ENCODE measurements around the gene REPIN1.
A peak's percentile ranks its signal among the peaks of the same experiment; 100 is the strongest.
"Not testable (repeated sequence)": the region's sequence is repeated elsewhere in the genome, so short reads cannot be mapped to it uniquely, and the experiment has no call there.

The REPIN1 gene

GRCh38 chr7:150378115-150378852 is 9.7 kb downstream of the REPIN1 start:
- DNase-seq: no peak

GRCh38 chr7:150378853-150379440 is 10.3 kb downstream of the REPIN1 start, which contains the start of gene ZNF775:
TSS of gene ZNF775 (plus strand) at chr7:150379330. CDS start at chr7:150388471, 9,141 bp downstream.
- DNase-seq: peak; percentile 78

- DNase-seq: no peak
Measured at GRCh38 chr7:150379441-150380379, 11.1 kb downstream of the REPIN1 start.

- DNase-seq: no peak
Measured at GRCh38 chr7:150380463-150380862, 11.8 kb downstream of the REPIN1 start.

GRCh38 chr7:150381096-150381495 is 12.5 kb downstream of the REPIN1 start:
- DNase-seq: no peak

- DNase-seq: no peak
Measured at GRCh38 chr7:150381785-150382122, 13.1 kb downstream of the REPIN1 start.

- no peak for DNase-seq
Measured at GRCh38 chr7:150382123-150382843, 13.7 kb downstream of the REPIN1 start.

GRCh38 chr7:150382844-150383225 is 14.2 kb downstream of the REPIN1 start:
- DNase-seq: no peak

- no peak for DNase-seq
Measured at GRCh38 chr7:150383710-150384397, 15.2 kb downstream of the REPIN1 start.

- no peak for DNase-seq
Measured at GRCh38 chr7:150384406-150385301, 16.0 kb downstream of the REPIN1 start.

GRCh38 chr7:150385302-150385723 is 16.7 kb downstream of the REPIN1 start:
- no peak for DNase-seq

- not testable (repeated sequence) for DNase-seq
Measured at GRCh38 chr7:150385884-150386283, 17.3 kb downstream of the REPIN1 start.

GRCh38 chr7:150388306-150388705 is 19.7 kb downstream of the REPIN1 start:
- no peak for DNase-seq

- DNase-seq: no peak
Measured at GRCh38 chr7:150388709-150389531, 20.3 kb downstream of the REPIN1 start.

- no peak for DNase-seq
Measured at GRCh38 chr7:150389532-150389816, 20.9 kb downstream of the REPIN1 start.

GRCh38 chr7:150390205-150390604 is 21.6 kb downstream of the REPIN1 start:
- no peak for DNase-seq

GRCh38 chr7:150393325-150393724 is 24.7 kb downstream of the REPIN1 start:
- DNase-seq: no peak

- DNase-seq: no peak
Measured at GRCh38 chr7:150396426-150396825, 27.8 kb downstream of the REPIN1 start.

GRCh38 chr7:150396851-150397260 is 28.2 kb downstream of the REPIN1 start:
- no peak for DNase-seq

- no peak for DNase-seq
Measured at GRCh38 chr7:150397346-150398107, 28.9 kb downstream of the REPIN1 start.

Data from NCI-H1048 (cell line).